ENCODE results near the gene FCN2.

The FCN2 gene

GRCh38 chr9:134888603-134889190 is 8.1 kb downstream of the FCN2 start:
- no peak for DNase-seq (ENCODE audit: low spot score)

GRCh38 chr9:134889386-134890154 is 9.0 kb downstream of the FCN2 start:
- DNase-seq (ENCODE audit: low spot score): no peak

DNA sequence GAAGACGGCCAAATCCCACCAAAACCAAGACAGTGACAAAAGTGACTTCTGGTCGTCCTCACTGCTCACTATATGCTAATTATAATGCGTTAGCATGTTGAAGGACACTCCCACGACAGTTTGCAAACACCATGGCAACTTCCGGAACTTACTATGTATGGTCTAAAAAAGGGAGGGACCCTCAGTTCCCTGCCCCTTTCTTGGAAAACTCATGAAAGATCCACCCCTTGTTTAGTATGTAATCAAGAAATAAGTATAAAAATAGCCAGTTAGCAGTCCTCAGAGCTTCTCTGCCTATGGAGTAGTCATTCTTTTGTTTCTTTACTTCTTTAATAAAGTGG is 9.5 kb downstream of the FCN2 start:
- no peak for DNase-seq (ENCODE audit: low spot score)

- DNase-seq (ENCODE audit: low spot score): no peak
These were observed 10.4 kb downstream of the FCN2 start for GRCh38 chr9:134891053-134891452.

DNA sequence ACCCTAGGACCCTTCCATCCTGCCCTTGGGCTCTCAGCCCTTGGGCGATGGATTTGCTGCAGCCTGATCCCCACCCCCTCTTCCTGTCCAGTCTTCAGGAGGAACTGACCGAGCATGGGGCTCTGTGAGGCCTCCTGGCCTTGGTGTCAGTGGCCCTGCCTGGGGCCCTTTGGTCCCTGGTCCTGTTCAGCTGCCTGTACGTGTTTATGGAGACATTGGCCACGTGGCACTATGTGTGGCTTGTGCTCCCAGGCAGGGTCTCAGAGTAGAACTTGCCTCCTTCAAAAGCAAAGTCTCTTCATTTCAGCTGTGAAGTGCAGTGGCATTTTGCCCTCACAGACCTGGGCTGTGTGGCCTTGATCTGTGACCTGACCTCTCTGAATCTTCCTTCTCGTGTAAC is 11.1 kb downstream of the FCN2 start:
- no peak for DNase-seq (ENCODE audit: low spot score)

DNA sequence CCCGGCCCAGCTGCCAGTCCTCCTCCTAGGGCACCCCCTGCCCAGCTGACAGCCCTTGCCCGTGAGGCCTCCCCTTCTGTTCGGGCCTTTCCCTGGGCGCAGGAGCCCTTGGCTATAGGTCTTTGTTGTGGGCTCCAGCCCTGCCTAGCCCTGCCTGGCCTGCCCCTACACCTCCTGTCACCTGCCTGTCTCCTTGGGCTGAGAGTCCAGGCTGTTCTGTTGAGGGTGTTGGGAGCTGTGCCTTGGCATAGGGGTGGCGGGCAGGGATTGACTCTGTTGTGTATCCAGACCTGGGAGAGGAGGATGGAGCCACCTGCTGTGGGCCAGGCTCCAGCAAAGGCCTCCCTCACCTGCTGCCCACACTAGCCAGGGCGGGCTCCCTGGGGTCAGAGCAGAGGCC is 11.6 kb downstream of the FCN2 start:
- DNase-seq (ENCODE audit: low spot score): no peak

- no peak for DNase-seq (ENCODE audit: low spot score)
These were observed 12.3 kb downstream of the FCN2 start for GRCh38 chr9:134892820-134893420.

DNA sequence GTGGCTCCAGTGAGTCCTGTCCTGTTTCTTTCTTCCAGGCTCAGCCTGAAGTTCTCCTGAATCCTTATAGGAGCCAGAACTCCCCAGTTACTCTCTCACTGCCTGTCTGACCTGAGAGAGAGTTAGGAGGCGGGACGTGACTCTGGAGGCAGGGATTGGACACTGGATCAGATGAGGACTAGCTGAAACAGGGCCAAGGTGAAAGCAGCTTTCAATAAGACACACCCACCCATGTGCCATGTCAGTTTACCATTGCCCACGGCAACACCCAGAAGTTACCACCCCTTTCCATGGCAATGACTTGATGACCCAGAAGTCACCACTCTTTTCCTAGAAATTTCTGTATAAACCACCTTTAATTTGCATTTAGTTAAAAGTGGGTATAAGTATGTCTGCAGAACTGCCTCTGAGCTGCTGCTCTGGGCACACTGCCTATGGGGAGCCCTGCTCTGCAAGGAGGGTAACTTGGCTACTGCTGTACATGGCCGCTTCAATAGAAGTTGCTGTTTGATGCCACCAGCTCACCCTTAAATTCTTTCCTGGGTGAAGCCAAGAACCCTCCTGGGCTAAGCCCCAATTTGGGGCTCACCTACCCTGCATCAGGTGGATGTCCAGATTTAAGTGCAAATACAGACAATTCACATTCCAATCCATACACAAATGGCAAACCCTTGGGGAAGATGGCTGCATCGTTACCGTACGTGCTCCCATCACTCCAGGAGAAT is 13.7 kb downstream of the FCN2 start:
- no peak for DNase-seq (ENCODE audit: low spot score)

DNA sequence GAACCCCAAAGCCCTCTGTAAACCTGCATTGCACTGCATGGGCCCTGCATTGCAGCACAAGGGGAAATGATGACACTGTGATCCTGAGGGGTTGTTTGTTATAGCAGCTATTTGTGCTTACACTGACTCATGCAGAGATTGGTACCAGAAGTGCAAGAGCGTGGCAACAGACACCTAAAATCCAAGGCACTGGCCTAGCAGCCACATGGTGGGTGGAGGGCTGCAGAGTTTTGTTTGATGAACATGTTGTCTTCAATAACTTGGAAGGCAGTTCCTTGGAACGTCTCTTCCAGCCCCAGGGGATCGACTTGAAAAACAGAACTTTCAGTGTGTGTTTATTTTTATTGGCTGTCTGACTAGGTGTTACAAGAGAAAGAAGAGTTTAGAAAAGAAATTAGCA is 14.5 kb downstream of the FCN2 start:
- DNase-seq (ENCODE audit: low spot score): no peak

- no peak for DNase-seq (ENCODE audit: low spot score)
These were observed 14.9 kb downstream of the FCN2 start for GRCh38 chr9:134895567-134895907.

- DNase-seq (ENCODE audit: low spot score): no peak
These were observed 15.6 kb downstream of the FCN2 start for GRCh38 chr9:134895908-134896833.

DNA sequence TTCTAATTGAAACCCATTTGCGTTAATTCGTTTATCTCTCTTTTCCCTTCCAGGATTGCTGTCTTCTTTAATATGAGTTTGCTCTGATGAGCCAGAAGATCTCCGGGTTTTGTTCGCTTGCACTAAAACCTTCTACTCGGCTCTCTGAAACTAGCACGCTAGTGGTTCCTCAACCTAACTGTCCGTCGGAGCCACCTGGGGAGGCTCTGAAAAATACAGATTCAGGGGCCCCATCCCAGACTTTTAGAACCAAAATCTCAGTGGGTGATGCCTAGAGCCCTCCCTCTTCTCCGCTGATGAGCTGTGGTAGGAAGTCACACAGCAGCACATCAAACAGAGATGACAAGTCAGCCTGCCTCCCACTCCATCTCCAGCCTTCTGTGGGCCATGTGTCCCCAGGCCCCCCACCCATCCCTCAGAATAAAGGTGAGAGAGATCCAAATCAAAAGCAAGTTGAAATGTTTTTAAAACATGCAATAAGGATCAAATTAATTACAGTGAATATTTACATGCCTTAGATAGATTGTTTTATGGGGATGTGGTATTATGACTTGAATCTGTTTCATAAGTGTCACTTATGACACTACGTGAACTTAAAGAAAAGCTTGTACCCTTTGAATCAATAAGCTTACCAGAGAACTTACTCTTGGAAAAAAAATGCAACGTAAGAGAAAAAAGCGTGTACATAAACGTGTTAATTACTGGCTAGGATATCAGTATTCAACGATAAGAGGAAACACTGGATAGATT is 16.4 kb downstream of the FCN2 start:
- DNase-seq (ENCODE audit: low spot score): no peak

GRCh38 chr9:134897584-134898170 is 17.1 kb downstream of the FCN2 start:
- no peak for DNase-seq (ENCODE audit: low spot score)

GRCh38 chr9:134898319-134898718 is 17.7 kb downstream of the FCN2 start:
- no peak for DNase-seq (ENCODE audit: low spot score)

DNA sequence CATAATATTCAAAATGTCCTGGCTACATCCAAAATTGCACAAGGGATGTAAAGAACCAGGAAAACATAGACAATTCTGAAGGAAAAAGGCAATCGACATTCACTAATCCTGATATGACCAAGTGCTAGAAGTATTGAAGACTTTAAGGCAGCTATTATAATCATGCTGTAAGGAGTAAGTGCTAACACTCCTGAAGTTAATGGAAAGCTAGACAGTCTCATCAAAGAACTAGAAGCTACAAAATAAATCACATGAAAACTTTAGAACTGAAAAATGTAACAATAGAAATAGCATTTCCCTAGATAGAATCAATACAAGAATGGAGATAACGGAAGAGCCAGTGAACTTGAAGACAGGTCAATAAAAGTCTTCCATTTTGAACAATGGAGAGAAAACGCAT is 18.6 kb downstream of the FCN2 start:
- no peak for DNase-seq (ENCODE audit: low spot score)

GRCh38 chr9:134899818-134900217 is 19.2 kb downstream of the FCN2 start:
- no peak for DNase-seq (ENCODE audit: low spot score)

DNA sequence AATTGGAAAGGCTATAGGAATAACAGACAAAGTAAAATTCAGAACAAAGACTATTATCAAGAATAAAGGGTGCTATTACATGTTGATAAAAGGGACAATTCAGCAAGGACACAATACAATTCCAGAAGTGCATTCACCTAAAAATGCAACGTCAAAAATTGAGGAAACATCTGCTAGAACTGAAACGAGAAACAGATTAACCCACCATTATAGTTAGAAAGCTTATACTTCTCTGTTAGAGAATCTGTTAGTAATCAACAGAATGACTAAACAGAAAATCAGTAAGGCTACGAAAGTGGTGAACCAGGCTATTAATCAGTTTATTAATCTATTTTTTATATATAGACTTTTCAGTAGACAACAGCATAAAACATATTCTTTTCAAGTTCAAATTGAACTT is 22.3 kb downstream of the FCN2 start:
- DNase-seq (ENCODE audit: low spot score): no peak

- no peak for DNase-seq (ENCODE audit: low spot score)
These were observed 28.1 kb downstream of the FCN2 start for GRCh38 chr9:134908524-134909309.

DNA sequence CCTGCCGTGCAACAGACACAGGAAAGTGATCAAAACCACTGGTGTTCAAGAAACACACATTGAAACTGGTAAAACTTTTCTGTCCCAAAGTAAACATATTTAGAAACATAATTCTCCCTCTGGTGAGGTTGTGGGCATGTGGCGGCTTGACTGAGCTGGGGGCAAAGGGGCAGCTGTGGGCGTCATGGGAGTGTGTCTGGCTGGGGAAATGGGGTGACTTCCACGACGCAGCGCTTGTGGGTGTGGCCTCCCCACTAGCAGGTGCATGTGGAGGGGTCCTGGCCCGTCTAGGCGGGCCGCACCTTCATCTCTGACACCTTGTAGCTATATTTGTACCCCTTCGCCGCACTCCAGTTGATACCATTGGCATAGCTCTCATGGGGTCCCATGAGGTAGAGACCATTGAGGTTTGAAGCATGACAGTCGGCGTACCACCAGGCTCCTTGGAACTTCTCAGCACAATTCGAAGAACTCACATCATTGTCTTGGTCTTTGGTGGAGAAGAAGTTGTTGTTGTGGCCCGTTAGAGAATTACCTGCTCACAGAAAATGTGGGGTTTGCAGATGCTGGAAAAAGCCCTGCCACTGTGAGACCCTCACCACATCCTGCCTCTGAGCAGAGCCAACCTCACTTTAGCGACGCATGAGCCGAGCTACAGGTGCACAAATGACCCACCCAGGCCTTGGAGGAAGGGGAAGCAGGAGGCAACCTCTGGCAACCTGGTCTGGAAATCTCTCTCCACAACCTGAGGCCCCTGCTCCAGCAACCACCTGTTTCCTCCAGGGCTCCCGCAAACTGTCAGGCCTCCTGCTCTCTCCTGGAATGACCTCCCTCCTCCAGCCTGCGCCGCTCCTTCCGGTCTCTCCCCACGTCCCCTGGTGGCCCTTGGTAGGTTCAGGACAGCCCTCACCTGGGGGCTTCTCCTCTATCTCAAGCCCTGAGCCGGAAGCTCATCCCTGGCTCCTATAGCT is 29.2 kb downstream of the FCN2 start:
- no peak for DNase-seq (ENCODE audit: low spot score)
